Measurements from ENCODE around the gene PDAP1. TPM values are rescaled to one million over a fixed set of nuclear protein-coding genes. Genes with fewer than 3 reads are reported as not detected.

PDAP1 gene
- total and polyA plus RNA-seq, 9 of the 15 experiments (the other 6 are each of a cell fraction or from before 2014, with no cell fraction given) = 10.2 to 315 (median 129) TPM

DNA sequence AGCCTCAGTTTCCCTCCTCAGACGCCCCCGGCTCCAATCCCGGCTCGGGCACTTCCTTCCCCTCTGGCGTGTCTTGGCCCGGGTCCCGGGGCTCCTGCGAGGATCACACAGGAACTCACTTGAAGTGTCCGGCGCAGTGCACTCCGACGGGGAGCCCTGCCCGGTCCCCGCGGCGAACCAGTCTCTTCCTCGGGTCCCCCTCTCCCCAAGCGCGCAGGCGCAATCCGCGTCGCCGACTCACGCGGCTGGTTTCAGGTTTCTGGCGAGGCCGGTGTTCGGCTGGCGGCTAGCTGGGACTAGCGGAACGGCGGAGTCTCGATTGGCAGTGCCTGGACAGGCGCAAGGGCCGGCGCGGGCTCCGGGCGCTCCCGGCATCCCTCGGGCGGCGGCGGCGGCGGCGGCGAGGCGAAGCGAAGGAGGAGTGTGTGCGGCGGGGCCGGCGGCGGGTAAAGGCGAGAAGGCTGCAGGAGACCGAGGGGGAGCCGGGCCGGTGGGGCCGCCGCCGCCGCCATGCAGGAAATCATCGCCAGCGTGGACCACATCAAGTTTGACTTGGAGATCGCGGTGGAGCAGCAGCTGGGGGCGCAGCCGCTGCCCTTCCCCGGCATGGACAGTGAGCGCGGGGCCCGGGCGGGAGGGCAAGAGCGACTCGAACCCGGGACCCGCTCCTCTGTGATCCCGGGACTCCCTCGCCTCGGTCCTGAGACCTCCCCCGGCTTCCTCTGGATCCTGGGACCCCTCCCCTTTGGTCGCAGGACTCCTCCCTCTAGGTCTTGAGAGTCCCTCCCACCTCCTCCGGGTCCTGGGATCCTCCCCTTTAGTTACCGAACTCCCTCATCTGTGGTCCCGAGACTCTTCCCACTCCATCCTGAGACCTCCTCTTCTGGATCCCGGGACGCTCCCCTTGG is 30.4 kb upstream of the PDAP1 start, which contains the start of the genes CPSF4 and PTCD1 (continued):
- TF ChIP-seq, protein P1, sequence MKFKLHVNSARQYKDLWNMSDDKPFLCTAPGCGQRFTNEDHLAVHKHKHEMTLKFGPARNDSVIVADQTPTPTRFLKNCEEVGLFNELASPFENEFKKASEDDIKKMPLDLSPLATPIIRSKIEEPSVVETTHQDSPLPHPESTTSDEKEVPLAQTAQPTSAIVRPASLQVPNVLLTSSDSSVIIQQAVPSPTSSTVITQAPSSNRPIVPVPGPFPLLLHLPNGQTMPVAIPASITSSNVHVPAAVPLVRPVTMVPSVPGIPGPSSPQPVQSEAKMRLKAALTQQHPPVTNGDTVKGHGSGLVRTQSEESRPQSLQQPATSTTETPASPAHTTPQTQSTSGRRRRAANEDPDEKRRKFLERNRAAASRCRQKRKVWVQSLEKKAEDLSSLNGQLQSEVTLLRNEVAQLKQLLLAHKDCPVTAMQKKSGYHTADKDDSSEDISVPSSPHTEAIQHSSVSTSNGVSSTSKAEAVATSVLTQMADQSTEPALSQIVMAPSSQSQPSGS (CRISPR knock-in tag; IDR thresholded peaks at IDR 0.05) = no peak
- TF ChIP-seq STAT5A (IDR thresholded peaks at IDR 0.05; ENCODE audit: borderline replicate concordance, low read length) (no peak), ELF2 (CRISPR knock-in tag; IDR thresholded peaks at IDR 0.05) (no peak), ZEB2 (IDR thresholded peaks at IDR 0.05) (peak; percentile 83), KDM5B (IDR thresholded peaks at IDR 0.05; ENCODE audit: insufficient replicate concordance, low read depth, low read length) (peak; percentile 85), U2AF2 (optimal IDR thresholded peaks at IDR 0.05; ENCODE audit: low read depth, low read length) (no peak)
- TF ChIP-seq, protein P2, sequence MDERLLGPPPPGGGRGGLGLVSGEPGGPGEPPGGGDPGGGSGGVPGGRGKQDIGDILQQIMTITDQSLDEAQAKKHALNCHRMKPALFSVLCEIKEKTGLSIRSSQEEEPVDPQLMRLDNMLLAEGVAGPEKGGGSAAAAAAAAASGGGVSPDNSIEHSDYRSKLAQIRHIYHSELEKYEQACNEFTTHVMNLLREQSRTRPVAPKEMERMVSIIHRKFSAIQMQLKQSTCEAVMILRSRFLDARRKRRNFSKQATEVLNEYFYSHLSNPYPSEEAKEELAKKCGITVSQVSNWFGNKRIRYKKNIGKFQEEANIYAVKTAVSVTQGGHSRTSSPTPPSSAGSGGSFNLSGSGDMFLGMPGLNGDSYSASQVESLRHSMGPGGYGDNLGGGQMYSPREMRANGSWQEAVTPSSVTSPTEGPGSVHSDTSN (CRISPR knock-in tag; IDR thresholded peaks at IDR 0.05; ENCODE audit: low read depth) = no peak
- TF ChIP-seq, protein P2 (tag; conservative IDR thresholded peaks at IDR 0.05; ENCODE audit: low read depth) = no peak
- TF ChIP-seq, protein P3, sequence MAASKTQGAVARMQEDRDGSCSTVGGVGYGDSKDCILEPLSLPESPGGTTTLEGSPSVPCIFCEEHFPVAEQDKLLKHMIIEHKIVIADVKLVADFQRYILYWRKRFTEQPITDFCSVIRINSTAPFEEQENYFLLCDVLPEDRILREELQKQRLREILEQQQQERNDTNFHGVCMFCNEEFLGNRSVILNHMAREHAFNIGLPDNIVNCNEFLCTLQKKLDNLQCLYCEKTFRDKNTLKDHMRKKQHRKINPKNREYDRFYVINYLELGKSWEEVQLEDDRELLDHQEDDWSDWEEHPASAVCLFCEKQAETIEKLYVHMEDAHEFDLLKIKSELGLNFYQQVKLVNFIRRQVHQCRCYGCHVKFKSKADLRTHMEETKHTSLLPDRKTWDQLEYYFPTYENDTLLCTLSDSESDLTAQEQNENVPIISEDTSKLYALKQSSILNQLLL (CRISPR knock-in tag; IDR thresholded peaks at IDR 0.05; ENCODE audit: borderline replicate concordance) = no peak
- TF ChIP-seq, protein P4, sequence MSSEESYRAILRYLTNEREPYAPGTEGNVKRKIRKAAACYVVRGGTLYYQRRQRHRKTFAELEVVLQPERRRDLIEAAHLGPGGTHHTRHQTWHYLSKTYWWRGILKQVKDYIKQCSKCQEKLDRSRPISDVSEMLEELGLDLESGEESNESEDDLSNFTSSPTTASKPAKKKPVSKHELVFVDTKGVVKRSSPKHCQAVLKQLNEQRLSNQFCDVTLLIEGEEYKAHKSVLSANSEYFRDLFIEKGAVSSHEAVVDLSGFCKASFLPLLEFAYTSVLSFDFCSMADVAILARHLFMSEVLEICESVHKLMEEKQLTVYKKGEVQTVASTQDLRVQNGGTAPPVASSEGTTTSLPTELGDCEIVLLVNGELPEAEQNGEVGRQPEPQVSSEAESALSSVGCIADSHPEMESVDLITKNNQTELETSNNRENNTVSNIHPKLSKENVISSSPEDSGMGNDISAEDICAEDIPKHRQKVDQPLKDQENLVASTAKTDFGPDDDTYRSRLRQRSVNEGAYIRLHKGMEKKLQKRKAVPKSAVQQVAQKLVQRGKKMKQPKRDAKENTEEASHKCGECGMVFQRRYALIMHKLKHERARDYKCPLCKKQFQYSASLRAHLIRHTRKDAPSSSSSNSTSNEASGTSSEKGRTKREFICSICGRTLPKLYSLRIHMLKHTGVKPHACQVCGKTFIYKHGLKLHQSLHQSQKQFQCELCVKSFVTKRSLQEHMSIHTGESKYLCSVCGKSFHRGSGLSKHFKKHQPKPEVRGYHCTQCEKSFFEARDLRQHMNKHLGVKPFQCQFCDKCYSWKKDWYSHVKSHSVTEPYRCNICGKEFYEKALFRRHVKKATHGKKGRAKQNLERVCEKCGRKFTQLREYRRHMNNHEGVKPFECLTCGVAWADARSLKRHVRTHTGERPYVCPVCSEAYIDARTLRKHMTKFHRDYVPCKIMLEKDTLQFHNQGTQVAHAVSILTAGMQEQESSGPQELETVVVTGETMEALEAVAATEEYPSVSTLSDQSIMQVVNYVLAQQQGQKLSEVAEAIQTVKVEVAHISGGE (CRISPR knock-in tag; IDR thresholded peaks at IDR 0.05) = peak; percentile 61 to 95 (median 77); a peak in 5 of 6 replicates
- TF ChIP-seq, protein P5, sequence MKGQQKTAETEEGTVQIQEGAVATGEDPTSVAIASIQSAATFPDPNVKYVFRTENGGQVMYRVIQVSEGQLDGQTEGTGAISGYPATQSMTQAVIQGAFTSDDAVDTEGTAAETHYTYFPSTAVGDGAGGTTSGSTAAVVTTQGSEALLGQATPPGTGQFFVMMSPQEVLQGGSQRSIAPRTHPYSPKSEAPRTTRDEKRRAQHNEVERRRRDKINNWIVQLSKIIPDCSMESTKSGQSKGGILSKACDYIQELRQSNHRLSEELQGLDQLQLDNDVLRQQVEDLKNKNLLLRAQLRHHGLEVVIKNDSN (CRISPR knock-in tag; IDR thresholded peaks at IDR 0.05) = no peak
- TF ChIP-seq, protein P6, sequence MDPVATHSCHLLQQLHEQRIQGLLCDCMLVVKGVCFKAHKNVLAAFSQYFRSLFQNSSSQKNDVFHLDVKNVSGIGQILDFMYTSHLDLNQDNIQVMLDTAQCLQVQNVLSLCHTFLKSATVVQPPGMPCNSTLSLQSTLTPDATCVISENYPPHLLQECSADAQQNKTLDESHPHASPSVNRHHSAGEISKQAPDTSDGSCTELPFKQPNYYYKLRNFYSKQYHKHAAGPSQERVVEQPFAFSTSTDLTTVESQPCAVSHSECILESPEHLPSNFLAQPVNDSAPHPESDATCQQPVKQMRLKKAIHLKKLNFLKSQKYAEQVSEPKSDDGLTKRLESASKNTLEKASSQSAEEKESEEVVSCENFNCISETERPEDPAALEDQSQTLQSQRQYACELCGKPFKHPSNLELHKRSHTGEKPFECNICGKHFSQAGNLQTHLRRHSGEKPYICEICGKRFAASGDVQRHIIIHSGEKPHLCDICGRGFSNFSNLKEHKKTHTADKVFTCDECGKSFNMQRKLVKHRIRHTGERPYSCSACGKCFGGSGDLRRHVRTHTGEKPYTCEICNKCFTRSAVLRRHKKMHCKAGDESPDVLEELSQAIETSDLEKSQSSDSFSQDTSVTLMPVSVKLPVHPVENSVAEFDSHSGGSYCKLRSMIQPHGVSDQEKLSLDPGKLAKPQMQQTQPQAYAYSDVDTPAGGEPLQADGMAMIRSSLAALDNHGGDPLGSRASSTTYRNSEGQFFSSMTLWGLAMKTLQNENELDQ (CRISPR knock-in tag; IDR thresholded peaks at IDR 0.05; ENCODE audit: borderline replicate concordance) = no peak

Data from K562 (cell line).